Neural cell (in vitro differentiated cells): Measurements from ENCODE around the gene KIF13A. TPM values are rescaled to one million over a fixed set of nuclear protein-coding genes. Genes with fewer than 3 reads are reported as not detected.

ENCODE experiments used
- H2AFZ ChIP-seq: fragments of 200-600, 300-800 bp; sonication (generic), shearing (Covaris generic); 2 replicates; pipeline ENCODE4 v1.6.0; 2014; ENCODE audit warnings: low read depth, mild to moderate bottlenecking, antibody characterized with exemption, low read length, moderate library complexity
- H3F3A ChIP-seq: fragments of 200-600 bp; shearing (Covaris generic); 2 replicates; pipeline ENCODE4 v1.6.1; 2016; ENCODE audit warnings: mild to moderate bottlenecking, moderate library complexity, mixed read lengths, antibody characterized with exemption, low read length; ENCODE audit not compliant: insufficient read depth, poor library complexity, severe bottlenecking
- H3K27ac ChIP-seq: fragments of 200-600, 300-800 bp; sonication (generic), shearing (Covaris generic); 2 replicates; pipeline ENCODE4 v1.5.1; 2014; ENCODE audit warnings: mild to moderate bottlenecking, low read length, moderate library complexity
- H3K27me3 ChIP-seq: fragments of 300-800, 200-600 bp; sonication (generic), shearing (Covaris generic); 2 replicates; pipeline ENCODE4 v1.6.0; 2014; ENCODE audit warnings: mild to moderate bottlenecking, low read depth, low read length, moderate library complexity; ENCODE audit not compliant: insufficient read depth
- H3K36me3 ChIP-seq: fragments of 300-800, 200-600 bp; sonication (generic), shearing (Covaris generic); 2 replicates; pipeline ENCODE4 v1.5.1; 2014; ENCODE audit warnings: mild to moderate bottlenecking, antibody characterized with exemption, low read length, moderate library complexity; ENCODE audit not compliant: insufficient read depth
- H3K4me2 ChIP-seq: fragments of 300-800, 200-600 bp; sonication (generic), shearing (Covaris generic); 2 replicates; pipeline ENCODE4 v1.6.0; 2014; ENCODE audit warnings: mild to moderate bottlenecking, low read length
- H3K4me3 ChIP-seq: fragments of 300-800, 200-600 bp; sonication (generic), shearing (Covaris generic); 2 replicates; pipeline ENCODE4 v1.5.1; 2014; ENCODE audit warnings: mild to moderate bottlenecking, low read length, moderate library complexity
- H3K79me2 ChIP-seq: fragments of 200-600 bp; shearing (Covaris generic); replicated peaks from 2 replicates; pipeline ENCODE4 v1.6.0; 2014; ENCODE audit warnings: mild to moderate bottlenecking, low read length, moderate library complexity; ENCODE audit not compliant: insufficient read depth
- H3K9ac ChIP-seq: fragments of 300-800, 200-600 bp; sonication (generic), shearing (Covaris generic); 2 replicates; pipeline ENCODE4 v1.6.1; 2016; ENCODE audit warnings: mild to moderate bottlenecking, low read length, mixed read lengths
- H3K9me2 ChIP-seq: fragments of 200-600 bp; shearing (Covaris generic); 2 replicates; pipeline ENCODE4 v1.6.1; 2016; ENCODE audit warnings: mild to moderate bottlenecking, low read length, mixed read lengths; ENCODE audit not compliant: insufficient read depth
- H3K9me3 ChIP-seq: fragments of 200-600, 300-800 bp; sonication (generic), shearing (Covaris generic); 2 replicates; pipeline ENCODE4 v1.6.1; 2016; ENCODE audit warnings: mild to moderate bottlenecking, mixed run types, low read length, moderate library complexity, mixed read lengths
- H4K20me1 ChIP-seq: fragments of 200-600 bp; shearing (Covaris generic); 2 replicates; pipeline ENCODE4 v1.6.1; 2016; ENCODE audit warnings: mild to moderate bottlenecking, mixed run types; ENCODE audit not compliant: insufficient read depth
- EP300 ChIP-seq: fragments of 450-650 bp; conservative IDR thresholded peaks from 2 replicates; pipeline ENCODE4 v1.6.1; 2014; ENCODE audit warnings: antibody characterized with exemption, mild to moderate bottlenecking, moderate library complexity; ENCODE audit not compliant: poor library complexity, severe bottlenecking
- EZH2 ChIP-seq: fragments of 200-600, 300-800 bp; shearing (Covaris generic), sonication (generic); IDR thresholded peaks from 2 replicates; pipeline ENCODE4 v1.6.1; 2014; ENCODE audit warnings: antibody characterized with exemption, low read length, borderline replicate concordance, mild to moderate bottlenecking; ENCODE audit not compliant: insufficient read depth, poor library complexity, severe bottlenecking
- MXI1 ChIP-seq: fragments of 450-650 bp; conservative IDR thresholded peaks from 2 replicates; pipeline ENCODE4 v1.6.1; 2014; ENCODE audit warnings: antibody characterized with exemption, mild to moderate bottlenecking; ENCODE audit not compliant: poor library complexity, severe bottlenecking
- POLR2AphosphoS5 ChIP-seq: IDR thresholded peaks from 2 replicates; pipeline ENCODE4 v1.6.1; 2012
- RAD21 ChIP-seq: fragments of 450-650 bp; conservative IDR thresholded peaks from 2 replicates; pipeline ENCODE4 v1.6.1; 2014; ENCODE audit warnings: antibody characterized with exemption, mild to moderate bottlenecking, moderate library complexity
- SMC3 ChIP-seq: fragments of 450-650 bp; conservative IDR thresholded peaks from 2 replicates; pipeline ENCODE4 v1.6.1; 2014; ENCODE audit warnings: antibody characterized with exemption, mild to moderate bottlenecking, moderate library complexity; ENCODE audit not compliant: poor library complexity
- TAF1 ChIP-seq: IDR thresholded peaks from 2 replicates; pipeline ENCODE4 v1.6.1; 2012; ENCODE audit warnings: low read depth
- polyA plus RNA-seq: library from polyadenylated mRNA; depleted of rRNA; stranded (reverse); fragments of >200 nt; gene quantifications from 2 replicates; pipeline ENCODE4 v1.2.3, GENCODE V29; 2014
- TF ChIP-seq, protein P1 (sequence below): fragments of 450-650 bp; IDR thresholded peaks from 2 replicates; pipeline ENCODE4 v1.5.1; 2014; ENCODE audit warnings: antibody characterized with exemption, mild to moderate bottlenecking, moderate library complexity; ENCODE audit not compliant: poor library complexity, severe bottlenecking
- TF ChIP-seq, protein P2 (sequence below): IDR thresholded peaks from 2 replicates; pipeline ENCODE4 v1.6.1; 2012; ENCODE audit warnings: borderline replicate concordance

The KIF13A gene
- polyA plus RNA-seq, 1 donor from 2014 or later: 9.4 TPM

DNA sequence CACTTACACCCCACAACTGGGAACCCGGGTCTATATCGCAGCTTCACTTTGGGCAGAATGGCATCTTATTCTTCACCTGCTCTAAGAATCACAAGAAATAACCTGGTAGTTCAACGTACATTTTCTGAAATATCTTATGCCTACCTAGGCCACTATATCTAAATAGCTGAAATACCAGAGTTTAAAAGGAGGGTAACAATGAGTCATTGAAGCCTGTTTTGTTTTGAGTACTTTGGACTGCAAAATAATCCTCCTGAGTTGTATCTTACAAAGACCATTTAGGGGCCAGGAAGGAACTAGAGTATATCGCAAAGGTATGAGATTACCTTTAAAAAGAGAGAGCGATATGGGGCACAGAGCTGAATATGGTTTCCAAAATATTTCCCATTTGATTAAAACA, 184.0 kb downstream of the KIF13A start:
- Histone ChIP-seq H3K9ac (no peak overlapping the region), H3K36me3 (no peaks in the 10 kb centered on the region), H3K79me2 (no peaks in the 10 kb centered on the region), H2AFZ (no peak overlapping the region), H4K20me1 (no peaks in the 10 kb centered on the region), H3K4me2 (no peak overlapping the region), H3K4me3 (no peak overlapping the region), H3F3A (no peaks in the 10 kb centered on the region), H3K9me2 (no peaks in the 10 kb centered on the region), H3K27me3 (no peaks in the 10 kb centered on the region), H3K27ac (no peak overlapping the region), H3K9me3 (no peaks in the 10 kb centered on the region)
- TF ChIP-seq, protein P1, sequence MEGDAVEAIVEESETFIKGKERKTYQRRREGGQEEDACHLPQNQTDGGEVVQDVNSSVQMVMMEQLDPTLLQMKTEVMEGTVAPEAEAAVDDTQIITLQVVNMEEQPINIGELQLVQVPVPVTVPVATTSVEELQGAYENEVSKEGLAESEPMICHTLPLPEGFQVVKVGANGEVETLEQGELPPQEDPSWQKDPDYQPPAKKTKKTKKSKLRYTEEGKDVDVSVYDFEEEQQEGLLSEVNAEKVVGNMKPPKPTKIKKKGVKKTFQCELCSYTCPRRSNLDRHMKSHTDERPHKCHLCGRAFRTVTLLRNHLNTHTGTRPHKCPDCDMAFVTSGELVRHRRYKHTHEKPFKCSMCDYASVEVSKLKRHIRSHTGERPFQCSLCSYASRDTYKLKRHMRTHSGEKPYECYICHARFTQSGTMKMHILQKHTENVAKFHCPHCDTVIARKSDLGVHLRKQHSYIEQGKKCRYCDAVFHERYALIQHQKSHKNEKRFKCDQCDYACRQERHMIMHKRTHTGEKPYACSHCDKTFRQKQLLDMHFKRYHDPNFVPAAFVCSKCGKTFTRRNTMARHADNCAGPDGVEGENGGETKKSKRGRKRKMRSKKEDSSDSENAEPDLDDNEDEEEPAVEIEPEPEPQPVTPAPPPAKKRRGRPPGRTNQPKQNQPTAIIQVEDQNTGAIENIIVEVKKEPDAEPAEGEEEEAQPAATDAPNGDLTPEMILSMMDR: no peak
- TF ChIP-seq RAD21 (no peak), SMC3 (no peak), EP300 (no peak), TAF1 (no peak), EZH2 (no peak), POLR2AphosphoS5 (no peak), MXI1 (no peak)
- TF ChIP-seq, protein P2, sequence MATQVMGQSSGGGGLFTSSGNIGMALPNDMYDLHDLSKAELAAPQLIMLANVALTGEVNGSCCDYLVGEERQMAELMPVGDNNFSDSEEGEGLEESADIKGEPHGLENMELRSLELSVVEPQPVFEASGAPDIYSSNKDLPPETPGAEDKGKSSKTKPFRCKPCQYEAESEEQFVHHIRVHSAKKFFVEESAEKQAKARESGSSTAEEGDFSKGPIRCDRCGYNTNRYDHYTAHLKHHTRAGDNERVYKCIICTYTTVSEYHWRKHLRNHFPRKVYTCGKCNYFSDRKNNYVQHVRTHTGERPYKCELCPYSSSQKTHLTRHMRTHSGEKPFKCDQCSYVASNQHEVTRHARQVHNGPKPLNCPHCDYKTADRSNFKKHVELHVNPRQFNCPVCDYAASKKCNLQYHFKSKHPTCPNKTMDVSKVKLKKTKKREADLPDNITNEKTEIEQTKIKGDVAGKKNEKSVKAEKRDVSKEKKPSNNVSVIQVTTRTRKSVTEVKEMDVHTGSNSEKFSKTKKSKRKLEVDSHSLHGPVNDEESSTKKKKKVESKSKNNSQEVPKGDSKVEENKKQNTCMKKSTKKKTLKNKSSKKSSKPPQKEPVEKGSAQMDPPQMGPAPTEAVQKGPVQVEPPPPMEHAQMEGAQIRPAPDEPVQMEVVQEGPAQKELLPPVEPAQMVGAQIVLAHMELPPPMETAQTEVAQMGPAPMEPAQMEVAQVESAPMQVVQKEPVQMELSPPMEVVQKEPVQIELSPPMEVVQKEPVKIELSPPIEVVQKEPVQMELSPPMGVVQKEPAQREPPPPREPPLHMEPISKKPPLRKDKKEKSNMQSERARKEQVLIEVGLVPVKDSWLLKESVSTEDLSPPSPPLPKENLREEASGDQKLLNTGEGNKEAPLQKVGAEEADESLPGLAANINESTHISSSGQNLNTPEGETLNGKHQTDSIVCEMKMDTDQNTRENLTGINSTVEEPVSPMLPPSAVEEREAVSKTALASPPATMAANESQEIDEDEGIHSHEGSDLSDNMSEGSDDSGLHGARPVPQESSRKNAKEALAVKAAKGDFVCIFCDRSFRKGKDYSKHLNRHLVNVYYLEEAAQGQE: no peak

DNA sequence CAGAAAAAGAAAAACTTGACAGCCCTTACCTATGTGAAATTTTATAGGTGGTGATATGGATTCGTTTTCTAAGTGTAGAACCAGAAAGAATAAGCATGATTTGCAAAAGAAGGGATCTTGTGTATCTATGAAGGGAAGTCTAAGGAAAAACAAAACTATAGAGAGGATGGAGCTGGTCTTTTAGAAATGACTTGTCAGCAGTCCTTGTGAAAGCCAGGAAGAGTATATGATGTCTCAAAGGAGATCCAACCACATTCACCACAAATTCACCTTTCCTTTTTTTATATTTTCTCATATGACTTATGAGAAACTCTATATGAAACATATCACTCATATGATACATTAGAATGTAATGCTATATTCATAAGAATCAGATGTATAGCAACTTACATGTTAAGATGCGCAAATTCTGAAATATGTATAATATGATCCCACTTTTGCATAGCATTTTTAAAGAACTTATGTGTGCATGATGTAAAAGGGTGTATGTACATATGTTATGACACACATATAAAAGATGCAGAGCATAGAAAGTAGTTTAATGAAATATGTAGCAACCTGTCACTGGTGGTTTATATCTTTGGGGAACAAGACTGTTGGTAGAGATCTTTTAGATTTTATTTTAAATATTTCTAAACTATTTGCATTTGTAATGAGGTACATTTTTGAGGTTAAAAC, 188.8 kb downstream of the KIF13A start:
- Histone ChIP-seq H3K9me2 (no peaks in the 10 kb centered on the region), H3K36me3 (no peaks in the 10 kb centered on the region), H3K9ac (no peak overlapping the region), H3F3A (no peaks in the 10 kb centered on the region), H3K27ac (no peak overlapping the region), H2AFZ (no peak overlapping the region), H3K4me3 (no peak overlapping the region), H4K20me1 (no peaks in the 10 kb centered on the region), H3K79me2 (no peaks in the 10 kb centered on the region), H3K9me3 (no peaks in the 10 kb centered on the region), H3K4me2 (no peak overlapping the region), H3K27me3 (no peaks in the 10 kb centered on the region)
- no peak for TF ChIP-seq MXI1
- TF ChIP-seq, protein P1: no peak
- no peak for TF ChIP-seq TAF1
- TF ChIP-seq RAD21: no peak
- no peak for TF ChIP-seq POLR2AphosphoS5
- no peak for TF ChIP-seq EP300
